ENCODE results near the gene ZNF891.

ZNF891 gene

DNA sequence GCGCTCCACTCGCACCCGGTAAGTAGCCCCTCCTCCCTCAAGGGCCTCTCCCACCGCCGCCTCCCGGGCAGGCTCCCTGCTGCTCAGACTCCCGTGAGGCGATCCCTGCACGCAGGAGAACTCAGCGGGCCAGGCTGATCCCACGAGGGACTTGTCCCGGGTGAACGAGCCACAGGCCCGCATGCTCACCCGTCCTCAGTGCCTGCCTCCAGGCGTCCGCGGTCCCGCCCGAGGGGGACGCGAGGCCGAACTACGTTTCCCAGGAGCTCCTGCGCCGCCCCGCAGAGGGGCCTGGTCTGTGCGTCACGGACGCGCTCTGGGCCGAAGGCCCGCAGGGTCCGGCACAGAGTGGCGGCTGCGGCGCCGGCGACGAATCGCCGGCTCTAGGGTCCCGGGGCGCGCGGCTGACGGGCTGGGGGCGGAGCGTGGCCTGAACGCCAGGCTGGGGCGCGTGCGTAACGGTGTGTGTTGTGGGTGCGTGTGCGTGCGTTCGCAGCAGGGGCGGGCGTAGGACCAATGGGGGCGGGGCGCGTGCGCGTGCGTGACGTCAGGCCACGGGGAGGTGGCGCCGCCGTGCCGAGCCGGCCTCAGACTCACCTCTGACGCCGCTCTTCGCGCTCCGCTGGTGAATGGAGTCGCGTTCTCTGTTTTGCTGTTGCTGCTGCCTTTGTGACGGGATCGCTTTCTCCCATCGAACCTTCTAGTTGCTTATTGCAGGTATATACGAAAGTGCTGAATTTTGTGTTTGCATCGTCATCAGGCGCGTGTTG is at the start of gene ZNF891, which contains the start of gene ZNF10:
Gene ZNF891, minus strand, starts transcription at position 237 of the 770 bp plus-strand sequence. CDS start 8,356 bp downstream, outside the sequence.
Gene ZNF10, plus strand, starts transcription at position 590 of the 770 bp plus-strand sequence. CDS start 13,866 bp downstream, outside the sequence.
- DNase-seq = peak; percentile 89 to 92

DNA sequence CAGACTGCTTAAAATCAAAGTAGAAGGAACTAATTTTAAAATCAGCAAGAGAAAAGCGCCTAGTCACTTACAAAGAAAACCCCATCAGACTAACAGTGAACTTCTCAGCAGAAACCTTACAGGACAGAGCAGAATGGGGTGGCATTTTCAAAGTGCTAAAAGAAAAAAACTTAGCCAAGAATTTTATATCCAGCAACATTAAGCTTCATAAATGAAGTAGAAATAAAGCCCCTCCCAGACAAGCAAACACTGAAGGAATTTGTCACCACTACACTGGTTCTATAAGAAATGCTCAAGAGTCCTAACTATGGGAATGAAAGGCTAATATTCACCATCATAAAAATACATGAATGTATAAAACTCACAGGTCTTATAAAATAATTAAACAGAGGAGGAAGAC is 44.8 kb upstream of the ZNF891 start:
- DNase-seq = no peak

DNA sequence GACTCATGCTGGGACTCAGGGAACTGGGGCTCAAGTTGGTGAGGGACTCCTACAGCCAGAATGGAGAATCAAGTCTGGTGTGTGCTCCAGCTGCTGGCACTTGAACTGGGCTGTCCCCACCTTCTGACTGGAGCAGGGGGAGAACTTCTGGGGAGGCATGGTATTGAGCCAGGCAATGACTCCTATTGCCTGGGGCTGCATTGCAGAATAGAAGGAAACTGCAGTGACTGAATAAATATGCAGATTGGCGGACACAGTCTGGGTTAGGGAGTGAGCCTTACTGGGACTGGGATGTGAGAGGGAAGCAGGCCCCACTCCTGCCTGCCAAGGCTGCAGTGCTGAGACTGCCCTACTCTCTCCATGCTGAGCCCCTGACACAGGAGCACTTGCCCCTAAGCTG is 42.4 kb upstream of the ZNF891 start:
- DNase-seq = no peak

DNA sequence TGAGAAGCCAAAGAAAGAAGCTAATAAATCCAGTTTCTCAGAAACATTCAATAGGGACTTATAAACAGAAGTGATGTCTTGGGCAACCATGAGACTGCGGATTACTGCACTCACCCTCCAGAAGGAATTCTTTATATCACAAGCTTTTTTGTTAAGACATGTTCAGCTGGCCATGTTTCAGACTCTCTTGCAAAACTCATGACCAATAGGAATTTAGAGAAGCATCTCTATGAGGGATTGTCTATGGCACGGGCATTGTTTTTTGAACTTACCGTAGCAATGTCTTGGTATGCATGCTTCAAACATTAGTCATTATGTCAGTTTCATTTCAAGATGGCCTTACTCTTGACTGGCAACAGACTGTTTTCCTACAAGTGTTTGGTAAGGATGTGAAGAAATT is 35.7 kb upstream of the ZNF891 start:
- no peak for DNase-seq

DNA sequence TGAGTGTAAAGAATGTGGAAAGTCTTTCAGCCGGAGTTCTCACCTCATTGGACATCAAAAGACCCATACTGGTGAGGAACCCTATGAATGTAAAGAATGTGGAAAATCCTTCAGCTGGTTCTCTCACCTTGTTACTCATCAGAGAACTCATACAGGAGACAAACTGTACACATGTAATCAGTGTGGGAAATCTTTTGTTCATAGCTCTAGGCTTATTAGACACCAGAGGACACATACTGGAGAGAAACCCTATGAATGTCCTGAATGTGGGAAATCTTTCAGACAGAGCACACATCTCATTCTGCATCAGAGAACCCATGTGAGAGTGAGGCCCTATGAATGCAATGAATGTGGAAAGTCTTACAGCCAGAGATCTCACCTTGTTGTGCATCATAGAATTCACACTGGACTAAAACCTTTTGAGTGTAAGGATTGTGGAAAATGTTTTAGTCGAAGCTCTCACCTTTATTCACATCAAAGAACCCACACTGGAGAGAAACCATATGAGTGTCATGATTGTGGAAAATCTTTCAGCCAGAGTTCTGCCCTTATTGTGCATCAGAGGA is 26.1 kb upstream of the ZNF891 start:
- no peak for DNase-seq

DNA sequence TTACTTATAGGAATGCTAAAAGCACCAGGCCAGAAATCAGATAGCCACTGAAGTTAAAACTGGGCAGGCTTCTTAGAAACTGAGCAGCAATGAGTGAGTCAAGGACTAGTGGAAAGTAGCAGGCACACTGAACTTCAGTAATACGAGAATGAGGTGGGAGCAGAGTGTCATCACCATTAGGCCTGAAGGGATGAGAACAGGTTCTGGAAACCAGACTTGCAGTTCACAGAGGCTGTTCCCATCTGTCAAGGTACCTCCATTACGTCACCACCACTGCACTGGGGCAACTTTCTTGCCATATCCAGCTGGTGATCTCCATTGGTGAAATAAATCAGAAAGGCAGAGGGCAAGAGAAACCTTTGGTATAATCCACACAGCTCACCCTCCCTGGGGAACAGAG is 15.9 kb upstream of the ZNF891 start:
- no peak for DNase-seq

GRCh38 chr12:133135747-133136146 is 5.7 kb upstream of the ZNF891 start:
- DNase-seq = no peak

DNA sequence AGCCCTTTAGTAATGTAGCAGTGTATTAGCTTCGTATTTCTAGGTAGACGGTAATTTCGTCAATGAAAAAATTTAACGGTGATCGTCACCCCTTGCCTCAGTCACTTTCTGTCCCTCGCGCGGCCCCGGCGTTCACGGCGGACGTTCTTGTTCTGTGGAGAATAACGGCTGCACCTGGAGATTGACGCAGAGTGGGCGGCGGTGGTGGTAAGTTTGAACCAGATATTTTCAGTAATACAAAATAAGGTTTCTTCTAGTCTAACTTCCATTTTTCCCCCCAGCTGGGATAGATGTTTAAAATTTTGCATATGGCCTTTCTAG is 694 bp upstream of the ZNF891 start:
- DNase-seq = no peak

DNA sequence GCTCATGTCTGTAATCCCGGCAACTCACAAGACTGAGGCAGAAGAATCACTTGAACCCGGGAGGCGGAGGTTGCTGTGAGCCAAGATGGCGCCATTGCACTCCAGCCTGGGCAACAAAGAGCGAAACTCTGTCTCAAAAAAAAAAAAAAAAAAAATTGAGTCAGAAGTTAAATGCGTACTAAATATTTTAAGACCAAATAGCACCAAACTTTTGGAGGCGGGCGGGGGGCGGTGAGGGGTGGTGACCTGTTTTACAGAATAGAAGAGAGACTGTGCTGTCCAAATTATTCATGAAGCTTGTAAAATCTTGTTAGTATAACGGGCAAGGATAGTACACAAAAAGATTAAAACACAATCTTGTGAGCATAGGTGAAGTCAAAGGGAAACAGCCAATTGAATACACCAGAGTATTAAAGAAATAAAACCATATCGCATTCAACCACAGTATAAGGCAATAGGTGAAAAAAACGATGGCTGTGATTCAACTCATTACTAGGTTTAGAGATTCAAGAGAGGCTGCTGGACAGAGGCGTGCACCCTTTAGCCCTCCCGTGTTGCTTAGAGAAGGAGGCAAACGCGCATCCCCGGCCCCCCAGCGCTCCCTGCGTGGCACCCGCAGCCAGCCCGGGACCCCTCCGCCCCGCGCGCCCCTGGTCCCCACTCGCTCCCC is 571 bp downstream of the ZNF891 start:
- no peak for DNase-seq

DNA sequence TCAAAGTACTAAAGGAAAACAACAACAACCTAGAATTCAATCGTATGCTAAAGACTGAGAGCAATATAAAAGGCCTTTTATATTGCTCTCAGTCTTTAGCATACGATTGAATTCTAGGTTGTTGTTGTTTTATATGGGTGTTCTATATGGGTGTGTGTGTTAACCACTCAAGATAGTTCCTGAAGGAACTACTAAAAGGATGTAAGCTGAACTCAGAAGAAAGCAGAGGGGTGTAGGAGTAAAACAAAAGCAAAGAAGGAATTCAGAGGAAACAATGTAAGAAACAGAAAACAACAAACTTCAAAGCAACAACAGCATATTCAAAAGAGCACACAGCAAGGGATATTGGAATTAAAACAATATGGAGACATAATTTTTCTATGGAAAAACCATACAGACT is 5.4 kb downstream of the ZNF891 start:
- no peak for DNase-seq

GRCh38 chr12:133120385-133121191 is 9.5 kb downstream of the ZNF891 start:
- DNase-seq = no peak

GRCh38 chr12:133108150-133108549 is 21.9 kb downstream of the ZNF891 start:
- DNase-seq = no peak

DNA sequence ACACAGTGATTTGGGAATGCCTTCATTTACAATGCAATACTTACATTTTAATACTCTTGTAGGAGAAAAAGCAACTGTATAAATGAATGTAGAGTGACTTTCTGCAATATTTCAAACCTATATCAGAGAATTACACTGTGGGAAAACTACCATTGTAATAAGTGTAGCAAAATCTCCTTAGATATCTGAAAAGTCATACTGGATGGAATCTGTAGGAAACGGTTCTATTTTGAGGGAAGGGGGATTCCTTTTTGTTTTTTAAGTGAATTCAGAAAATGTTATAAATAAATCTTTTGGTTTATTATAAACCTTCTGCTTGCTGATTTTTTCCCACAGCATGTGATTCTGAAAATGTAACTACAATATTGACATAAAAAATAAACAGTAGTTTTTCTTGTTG is 23.0 kb downstream of the ZNF891 start:
- no peak for DNase-seq

DNA sequence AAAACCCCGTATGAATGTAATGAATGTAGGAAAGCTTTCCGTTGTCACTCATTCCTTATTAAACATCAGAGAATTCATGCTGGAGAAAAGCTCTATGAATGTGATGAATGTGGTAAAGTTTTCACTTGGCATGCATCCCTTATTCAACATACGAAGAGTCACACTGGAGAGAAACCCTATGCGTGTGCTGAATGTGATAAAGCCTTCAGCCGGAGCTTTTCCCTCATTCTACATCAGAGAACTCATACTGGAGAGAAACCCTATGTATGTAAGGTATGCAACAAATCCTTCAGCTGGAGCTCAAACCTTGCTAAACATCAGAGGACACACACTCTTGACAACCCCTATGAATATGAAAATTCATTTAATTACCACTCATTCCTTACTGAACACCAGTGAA is 23.8 kb downstream of the ZNF891 start:
- no peak for DNase-seq

- no peak for DNase-seq
Observed at GRCh38 chr12:133105620-133106019, 24.5 kb downstream of the ZNF891 start.

DNA sequence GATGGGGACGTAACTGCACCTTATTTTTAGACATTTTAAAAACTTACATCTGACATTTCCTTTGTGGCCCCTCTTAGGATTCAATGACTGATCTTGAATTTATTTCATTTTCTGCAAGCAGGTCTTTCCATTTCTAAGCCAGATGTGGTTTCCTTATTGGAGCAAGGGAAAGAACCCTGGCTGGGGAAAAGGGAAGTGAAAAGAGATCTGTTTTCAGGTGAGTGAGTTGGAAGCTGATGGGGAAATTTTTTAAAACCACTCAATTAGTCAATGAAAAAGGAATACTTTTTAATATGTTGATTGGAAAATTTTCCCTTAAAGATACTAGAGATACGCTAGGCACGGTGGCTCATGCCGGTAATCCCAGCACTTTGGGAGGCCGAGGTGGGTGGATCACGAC is 46.7 kb downstream of the ZNF891 start:
- no peak for DNase-seq

GRCh38 chr12:133081159-133081780 is 48.8 kb downstream of the ZNF891 start:
- peak in 1 of 2 donors; percentile 32 for DNase-seq

- peak; percentile 97 to 99 for DNase-seq
Observed at GRCh38 chr12:133080368-133081158, 49.5 kb downstream of the ZNF891 start, which contains the start of gene ZNF140. TSS of gene ZNF140 (plus strand) at chr12:133080923. CDS start at chr12:133081321, 398 bp downstream.

GRCh38 chr12:133080026-133080367 is 50.1 kb downstream of the ZNF891 start:
- DNase-seq = peak; percentile 96 to 99

DNA sequence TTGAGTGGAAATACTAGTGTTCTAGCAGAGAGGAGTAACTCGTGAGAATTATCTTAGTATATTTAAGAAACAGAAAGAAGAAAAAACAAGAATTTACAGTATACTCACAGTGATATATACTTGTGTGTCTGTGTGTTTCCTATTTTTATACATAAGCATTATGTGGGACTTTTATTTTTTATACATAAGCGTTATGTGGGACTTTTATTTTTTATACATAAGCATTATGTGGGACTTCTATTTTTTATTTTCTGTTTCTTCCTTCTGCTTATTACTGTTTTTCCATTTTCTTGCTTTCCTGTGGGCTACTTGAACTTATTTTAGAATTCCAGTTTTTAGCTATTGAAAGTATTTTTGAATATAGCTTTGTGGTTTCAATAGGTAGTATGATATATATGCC is 56.2 kb downstream of the ZNF891 start:
- DNase-seq = no peak

- no peak for DNase-seq
Observed at GRCh38 chr12:133063556-133063955, 66.5 kb downstream of the ZNF891 start.

DNA sequence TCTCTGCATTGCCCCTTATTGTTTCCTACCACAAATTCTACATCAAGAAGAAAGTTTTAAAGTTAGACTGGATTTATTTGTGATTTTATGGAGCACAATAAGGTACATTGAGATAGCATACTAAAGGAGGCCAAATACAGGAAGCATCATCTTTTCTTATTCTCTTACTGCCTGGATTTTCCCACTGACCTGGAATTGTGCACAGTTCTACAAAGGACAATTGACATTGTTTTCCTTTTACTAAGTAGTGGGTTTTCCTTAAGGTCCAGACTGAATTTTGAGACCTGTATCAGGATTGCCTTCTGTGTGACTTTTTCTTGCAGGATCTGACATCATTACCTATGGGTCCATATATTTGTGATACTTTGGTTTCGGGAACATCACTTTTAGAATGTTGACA is 68.1 kb downstream of the ZNF891 start:
- DNase-seq = no peak

Data from bone marrow (tissue), 2 donors.